HepG2 (cell line): ENCODE results near the gene KCND3. TPM values are rescaled to one million over a fixed set of nuclear protein-coding genes. Genes with fewer than 3 reads are reported as not detected.

Experiments used
- ATAC-seq: fragments of 200-7000 bp; cut with Tn5 transposase; 3 replicates; pipeline ENCODE4 v1.9.1; 2020; ENCODE audit warnings: mild to moderate bottlenecking, moderate library complexity
- BruUV-seq: library from RNA; stranded (reverse); fragments of 400-500 nt; replicated peaks from 2 replicates; lab custom pipeline; 2021; lab: Mats Ljungman, UMichigan
- CTCF ChIA-PET: fragments of 300-600 bp; formaldehyde crosslinking; extraction: SDS; loops from one replicate; lab custom pipeline; 2021; ENCODE audit warnings: low total read pairs, inconsistent platforms, low intra/inter-chr PET ratio; lab: Yijun Ruan, JAX
- POLR2A ChIA-PET: fragments of 350-600 bp; sonication (Branson Sonifier 250); formaldehyde crosslinking; loops from one replicate; lab custom pipeline; 2020; ENCODE audit warnings: antibody characterized with exemption, inconsistent platforms; lab: Yijun Ruan, JAX
- DNase-seq: peaks from one replicate; pipeline ENCODE4 v3.0.0-alpha.2; 2015; ENCODE audit warnings: low spot score
- FAIRE-seq: peaks from 3 replicates; lab custom pipeline; 2011; peaks lifted over from hg19 to GRCh38; lab: Jason Lieb, UNC
- H2AFZ ChIP-seq: one replicate; pipeline ENCODE4 v1.6.1; 2011; ENCODE audit warnings: low read length, inconsistent platforms
- H3K27ac ChIP-seq: fragments of 300-600 bp; 3 replicates; pipeline ENCODE4 v1.8.0; 2011; ENCODE audit warnings: mixed run types, mild to moderate bottlenecking, mixed read lengths, low read length, inconsistent platforms; ENCODE audit not compliant: insufficient read depth; ENCODE audit errors: extremely low read length
- H3K27me3 ChIP-seq, 2 experiments: fragments of 200-600 bp in 1 of 2; 2 replicates in 1 of 2; 3 replicates in 1 of 2; pipeline versions ENCODE4 v1.6.0 to v1.8.0; 2011; ENCODE audit warnings: low read length in 2 of 2, mild to moderate bottlenecking in 2 of 2, moderate library complexity in 2 of 2, inconsistent platforms in 1 of 2; ENCODE audit not compliant: insufficient read depth in 2 of 2, control insufficient read depth in 1 of 2
- H3K36me3 ChIP-seq, 2 experiments: fragments of 200-600 bp in 1 of 2; replicated peaks in 1 of 2; 2 replicates in 1 of 2; 3 replicates in 1 of 2; pipeline versions ENCODE4 v1.5.1 to v1.8.0; 2011; ENCODE audit warnings: low read length in 2 of 2, inconsistent platforms in 1 of 2; ENCODE audit not compliant: insufficient read depth in 2 of 2, control insufficient read depth in 1 of 2
- H3K4me1 ChIP-seq: 2 replicates; pipeline ENCODE4 v1.5.1; 2012; ENCODE audit warnings: low read length, inconsistent platforms; ENCODE audit not compliant: insufficient read depth
- H3K4me2 ChIP-seq: 2 replicates; pipeline ENCODE4 v1.6.0; 2011; ENCODE audit warnings: low read depth, low read length, inconsistent platforms
- H3K4me3 ChIP-seq, 3 experiments: fragments of 200-600 bp in 1 of 3; sonication (generic), shearing (Covaris generic) in 1 of 3; replicated peaks in 1 of 3; 2 replicates each; pipeline ENCODE4 v1.5.1; 2011 to 2016; ENCODE audit warnings: low read length in 3 of 3, inconsistent platforms in 2 of 3, low read depth in 2 of 3, mild to moderate bottlenecking in 2 of 3, control low read depth in 1 of 3, mixed read lengths in 1 of 3; ENCODE audit not compliant: insufficient read depth in 1 of 3
- H3K79me2 ChIP-seq: one replicate; pipeline ENCODE4 v1.6.1; 2011; ENCODE audit warnings: low read length, inconsistent platforms; ENCODE audit not compliant: insufficient read depth
- H3K9ac ChIP-seq: 2 replicates; pipeline ENCODE4 v1.6.0; 2011; ENCODE audit warnings: mild to moderate bottlenecking, low read depth, low read length, inconsistent platforms; ENCODE audit not compliant: insufficient read depth
- H3K9me3 ChIP-seq: 2 replicates; pipeline ENCODE4 v1.5.1; 2012; ENCODE audit warnings: mild to moderate bottlenecking, low read length
- H4K20me1 ChIP-seq: 2 replicates; pipeline ENCODE4 v1.6.0; 2011; ENCODE audit warnings: inconsistent platforms, mild to moderate bottlenecking, low read length, moderate library complexity; ENCODE audit not compliant: insufficient read depth
- AGO2 ChIP-seq: fragments of 200-400 bp; formaldehyde crosslinking; optimal IDR thresholded peaks from 2 replicates; pipeline ENCODE3; 2017; ENCODE audit warnings: mild to moderate bottlenecking, low read depth, low read length, moderate library complexity
- FOXA3 ChIP-seq: IDR thresholded peaks from 2 replicates; pipeline ENCODE4 v1.6.1; 2016; ENCODE audit warnings: missing genetic modification reagents, missing compliant biosample characterization
- FOXJ3 ChIP-seq: sonication (generic); formaldehyde crosslinking; IDR thresholded peaks from 2 replicates; pipeline ENCODE4 v1.4.0; 2020; ENCODE audit warnings: missing genetic modification reagents, mild to moderate bottlenecking, borderline replicate concordance
- HOXD1 ChIP-seq: sonication (generic); formaldehyde crosslinking; IDR thresholded peaks from 2 replicates; pipeline ENCODE4 v1.5.0; 2020; ENCODE audit warnings: missing genetic modification reagents
- IRF2 ChIP-seq: IDR thresholded peaks from 2 replicates; pipeline ENCODE4 v1.6.1; 2018; ENCODE audit warnings: missing genetic modification reagents, missing compliant biosample characterization
- KAT8 ChIP-seq: IDR thresholded peaks from 2 replicates; pipeline ENCODE4 v1.6.1; 2016; ENCODE audit warnings: missing genetic modification reagents, missing compliant biosample characterization
- NR3C1 ChIP-seq: sonication (generic); formaldehyde crosslinking; IDR thresholded peaks from 2 replicates; pipeline ENCODE4 v1.4.0; 2020; ENCODE audit warnings: missing genetic modification reagents
- ONECUT2 ChIP-seq: sonication (generic); formaldehyde crosslinking; IDR thresholded peaks from 2 replicates; pipeline ENCODE4 v1.4.0; 2020; ENCODE audit warnings: missing genetic modification reagents
- TOPORS ChIP-seq: sonication (generic); formaldehyde crosslinking; IDR thresholded peaks from 2 replicates; pipeline ENCODE4 v1.8.0; 2023; ENCODE audit warnings: mild to moderate bottlenecking, missing genetic modification reagents
- WIZ ChIP-seq: sonication (generic); formaldehyde crosslinking; IDR thresholded peaks from 2 replicates; pipeline ENCODE4 v1.5.1; 2020; ENCODE audit warnings: mild to moderate bottlenecking, missing genetic modification reagents
- ZEB1 ChIP-seq: IDR thresholded peaks from 2 replicates; pipeline ENCODE4 v1.6.1; 2012; ENCODE audit warnings: mild to moderate bottlenecking, low read depth, inconsistent platforms; ENCODE audit not compliant: insufficient replicate concordance
- ZNF3 ChIP-seq: IDR thresholded peaks from 2 replicates; pipeline ENCODE4 v1.7.0; 2017; ENCODE audit warnings: inconsistent platforms
- ZSCAN21 ChIP-seq: sonication (generic); formaldehyde crosslinking; IDR thresholded peaks from 2 replicates; pipeline ENCODE4 v1.8.0; 2022; ENCODE audit warnings: mild to moderate bottlenecking, missing genetic modification reagents, moderate library complexity, borderline replicate concordance
- WGBS: methylation state at CpG from one replicate; pipeline ENCODE4 v1.1.6; 2017; ENCODE audit warnings: low lambda C conversion rate; 5-methylcytosine and 5-hydroxymethylcytosine counted together
- in situ Hi-C: cut with HindIII; loops from 2 replicates; pipeline ENCODE4 v1.10.0; 2017; ENCODE audit warnings: low pct_unique_long_range_greater_than_20kb; ENCODE audit not compliant: extremely low pct_ligation_motif_present
- intact Hi-C: fragments of 100-400 bp; cut with micrococcal nuclease; formaldehyde crosslinking; loops from one replicate; pipeline ENCODE4 v1.10.0; 2022; ENCODE audit not compliant: unreplicated experiment
- polyA plus RNA-seq, 8 experiments: library from polyadenylated mRNA; depleted of rRNA in 3 of 8; stranded (reverse) in 7 of 8; unstranded in 1 of 8; fragments of >200 nt; fragmentation: Illumina TruSeq in 4 of 8; extraction: Trizol in 4 of 8; gene quantifications; 2 replicates each; pipeline versions ENCODE4 v1.2.1 to v1.2.3, GENCODE V29; 2011 to 2016; ENCODE audit warnings: low read depth in 4 of 8, missing spikeins in 1 of 8, mixed read lengths in 1 of 8; ENCODE audit not compliant: insufficient read depth in 1 of 8
- total RNA-seq, 5 experiments: library from RNA; depleted of rRNA; stranded (reverse); fragments of >200 nt; fragmentation: Illumina TruSeq; extraction: Trizol; gene quantifications; 2 replicates each; pipeline ENCODE4 v1.2.3, GENCODE V29; 2016; ENCODE audit warnings: low read depth in 1 of 5
- TF ChIP-seq, protein P1 (sequence below): sonication (generic); formaldehyde crosslinking; IDR thresholded peaks from 2 replicates; pipeline ENCODE4 v1.4.0; 2020; ENCODE audit warnings: low read depth, missing genetic modification reagents
- TF ChIP-seq, protein P2 (sequence below): sonication (generic); formaldehyde crosslinking; IDR thresholded peaks from 2 replicates; pipeline ENCODE4 v1.4.0; 2020; ENCODE audit warnings: missing genetic modification reagents
- TF ChIP-seq, protein P3 (sequence below): IDR thresholded peaks from 2 replicates; pipeline ENCODE4 v1.6.1; 2018; ENCODE audit warnings: missing genetic modification reagents
- TF ChIP-seq, protein P4 (sequence below): sonication (generic); formaldehyde crosslinking; IDR thresholded peaks from 2 replicates; pipeline ENCODE4 v1.5.1; 2020; ENCODE audit warnings: mild to moderate bottlenecking, moderate library complexity, missing genetic modification reagents
- TF ChIP-seq, protein P5 (sequence below): sonication (generic); formaldehyde crosslinking; IDR thresholded peaks from 2 replicates; pipeline ENCODE4 v1.5.0; 2020; ENCODE audit warnings: missing genetic modification reagents, mild to moderate bottlenecking, borderline replicate concordance

The KCND3 gene
- total and polyA plus RNA-seq, 2 of the 13 experiments (the other 11 are each of a cell fraction or from before 2014, with no cell fraction given): 0.04 TPM; not detected in 1

DNA sequence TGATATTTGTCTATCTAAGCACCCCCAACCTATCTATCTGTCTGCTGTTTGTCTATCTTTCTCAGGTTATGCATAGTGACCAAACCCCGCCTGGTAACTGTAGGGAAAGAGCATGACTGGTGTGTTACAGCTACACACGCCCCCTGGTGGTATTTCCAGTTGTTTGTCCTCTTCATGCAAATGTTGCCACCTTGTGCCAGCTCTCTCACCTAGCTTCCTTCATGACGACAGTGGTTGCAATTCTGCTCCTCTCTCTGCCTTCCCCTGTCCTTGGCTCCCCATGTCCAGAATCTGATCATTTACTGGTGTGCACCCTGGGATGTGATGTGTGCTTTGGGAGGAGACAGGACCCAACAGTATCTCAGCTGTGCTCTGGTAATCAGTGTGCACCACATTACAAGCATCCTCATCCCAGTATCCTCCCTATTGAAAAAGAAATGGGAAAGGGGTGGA, 242.2 kb downstream of the KCND3 start:
- FAIRE-seq: peak; percentile 91
- in situ Hi-C loops: no loop called here
- no peak overlapping the region for H3K27ac ChIP-seq
- H4K20me1 ChIP-seq: no peaks in the 10 kb centered on the region; the same call in 1 of the 2 replicates
- ATAC-seq: peak; percentile 89
- H3K9ac ChIP-seq: no peak overlapping the region
- H3K9me3 ChIP-seq: no peaks in the 10 kb centered on the region
- CTCF ChIA-PET: interaction anchor here (1.4 to 3.2 kb wide), 4 partner anchors 22 to 265 kb away, joined by 6 to 65 read pairs (median 13); no protein-coding TSS in a partner anchor
- DNase-seq: peak; percentile 81
- intact Hi-C loops: loop anchor here (1.0 kb wide), 3 partner anchors 22 to 266 kb away; no protein-coding TSS in a partner anchor
- no peaks in the 10 kb centered on the region for H3K27me3 ChIP-seq
- H3K36me3 ChIP-seq: no peaks in the 10 kb centered on the region
- BruUV-seq: no TSS peak
- peaks cover 38% of the 10 kb centered on the region for H3K4me1 ChIP-seq
- H3K4me3 ChIP-seq: no peak overlapping the region
- H3K79me2 ChIP-seq: no peaks in the 10 kb centered on the region
- no peak overlapping the region for H2AFZ ChIP-seq
- no peak overlapping the region for H3K4me2 ChIP-seq
- POLR2A ChIA-PET: interaction anchor here (0.8 to 1.2 kb wide), 3 partner anchors 9 to 239 kb away, joined by 6 read pairs; partner anchors contain the start of gene INKA2
- WGBS: 2% methylated on average over 3 of the region's 3 CpGs
- TF ChIP-seq, protein P1, sequence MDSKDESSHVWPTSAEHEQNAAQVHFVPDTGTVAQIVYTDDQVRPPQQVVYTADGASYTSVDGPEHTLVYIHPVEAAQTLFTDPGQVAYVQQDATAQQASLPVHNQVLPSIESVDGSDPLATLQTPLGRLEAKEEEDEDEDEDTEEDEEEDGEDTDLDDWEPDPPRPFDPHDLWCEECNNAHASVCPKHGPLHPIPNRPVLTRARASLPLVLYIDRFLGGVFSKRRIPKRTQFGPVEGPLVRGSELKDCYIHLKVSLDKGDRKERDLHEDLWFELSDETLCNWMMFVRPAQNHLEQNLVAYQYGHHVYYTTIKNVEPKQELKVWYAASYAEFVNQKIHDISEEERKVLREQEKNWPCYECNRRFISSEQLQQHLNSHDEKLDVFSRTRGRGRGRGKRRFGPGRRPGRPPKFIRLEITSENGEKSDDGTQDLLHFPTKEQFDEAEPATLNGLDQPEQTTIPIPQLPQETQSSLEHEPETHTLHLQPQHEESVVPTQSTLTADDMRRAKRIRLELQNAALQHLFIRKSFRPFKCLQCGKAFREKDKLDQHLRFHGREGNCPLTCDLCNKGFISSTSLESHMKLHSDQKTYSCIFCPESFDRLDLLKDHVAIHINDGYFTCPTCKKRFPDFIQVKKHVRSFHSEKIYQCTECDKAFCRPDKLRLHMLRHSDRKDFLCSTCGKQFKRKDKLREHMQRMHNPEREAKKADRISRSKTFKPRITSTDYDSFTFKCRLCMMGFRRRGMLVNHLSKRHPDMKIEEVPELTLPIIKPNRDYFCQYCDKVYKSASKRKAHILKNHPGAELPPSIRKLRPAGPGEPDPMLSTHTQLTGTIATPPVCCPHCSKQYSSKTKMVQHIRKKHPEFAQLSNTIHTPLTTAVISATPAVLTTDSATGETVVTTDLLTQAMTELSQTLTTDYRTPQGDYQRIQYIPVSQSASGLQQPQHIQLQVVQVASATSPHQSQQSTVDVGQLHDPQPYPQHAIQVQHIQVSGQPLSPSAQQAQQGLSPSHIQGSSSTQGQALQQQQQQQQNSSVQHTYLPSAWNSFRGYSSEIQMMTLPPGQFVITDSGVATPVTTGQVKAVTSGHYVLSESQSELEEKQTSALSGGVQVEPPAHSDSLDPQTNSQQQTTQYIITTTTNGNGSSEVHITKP (CRISPR knock-in tag): no peak
- TF ChIP-seq, protein P2, sequence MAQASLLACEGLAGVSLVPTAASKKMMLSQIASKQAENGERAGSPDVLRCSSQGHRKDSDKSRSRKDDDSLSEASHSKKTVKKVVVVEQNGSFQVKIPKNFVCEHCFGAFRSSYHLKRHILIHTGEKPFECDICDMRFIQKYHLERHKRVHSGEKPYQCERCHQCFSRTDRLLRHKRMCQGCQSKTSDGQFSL (CRISPR knock-in tag): no peak
- TF ChIP-seq FOXA3 (CRISPR knock-in tag) (peak; percentile 46; the same call in 1 of the 2 replicates), TOPORS (CRISPR knock-in tag) (no peak), ZEB1 (no peak), AGO2 (no peak), NR3C1 (CRISPR knock-in tag) (no peak), WIZ (CRISPR knock-in tag) (no peak), KAT8 (CRISPR knock-in tag) (0 out of 2 replicates have a peak, but pooled peaks have one; percentile 24), ONECUT2 (CRISPR knock-in tag) (no peak), HOXD1 (CRISPR knock-in tag) (no peak), FOXJ3 (CRISPR knock-in tag) (no peak), IRF2 (CRISPR knock-in tag) (0 out of 2 replicates have a peak, but pooled peaks have one; percentile 45), ZSCAN21 (peak; percentile 57; the same call in 1 of the 2 replicates), ZNF3 (CRISPR knock-in tag) (peak; percentile 69; the same call in 1 of the 2 replicates)
- TF ChIP-seq, protein P3, sequence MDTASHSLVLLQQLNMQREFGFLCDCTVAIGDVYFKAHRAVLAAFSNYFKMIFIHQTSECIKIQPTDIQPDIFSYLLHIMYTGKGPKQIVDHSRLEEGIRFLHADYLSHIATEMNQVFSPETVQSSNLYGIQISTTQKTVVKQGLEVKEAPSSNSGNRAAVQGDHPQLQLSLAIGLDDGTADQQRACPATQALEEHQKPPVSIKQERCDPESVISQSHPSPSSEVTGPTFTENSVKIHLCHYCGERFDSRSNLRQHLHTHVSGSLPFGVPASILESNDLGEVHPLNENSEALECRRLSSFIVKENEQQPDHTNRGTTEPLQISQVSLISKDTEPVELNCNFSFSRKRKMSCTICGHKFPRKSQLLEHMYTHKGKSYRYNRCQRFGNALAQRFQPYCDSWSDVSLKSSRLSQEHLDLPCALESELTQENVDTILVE (CRISPR knock-in tag): no peak
- TF ChIP-seq, protein P4, sequence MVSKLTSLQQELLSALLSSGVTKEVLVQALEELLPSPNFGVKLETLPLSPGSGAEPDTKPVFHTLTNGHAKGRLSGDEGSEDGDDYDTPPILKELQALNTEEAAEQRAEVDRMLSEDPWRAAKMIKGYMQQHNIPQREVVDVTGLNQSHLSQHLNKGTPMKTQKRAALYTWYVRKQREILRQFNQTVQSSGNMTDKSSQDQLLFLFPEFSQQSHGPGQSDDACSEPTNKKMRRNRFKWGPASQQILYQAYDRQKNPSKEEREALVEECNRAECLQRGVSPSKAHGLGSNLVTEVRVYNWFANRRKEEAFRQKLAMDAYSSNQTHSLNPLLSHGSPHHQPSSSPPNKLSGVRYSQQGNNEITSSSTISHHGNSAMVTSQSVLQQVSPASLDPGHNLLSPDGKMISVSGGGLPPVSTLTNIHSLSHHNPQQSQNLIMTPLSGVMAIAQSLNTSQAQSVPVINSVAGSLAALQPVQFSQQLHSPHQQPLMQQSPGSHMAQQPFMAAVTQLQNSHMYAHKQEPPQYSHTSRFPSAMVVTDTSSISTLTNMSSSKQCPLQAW (CRISPR knock-in tag): 0 out of 2 replicates have a peak, but pooled peaks have one; percentile 13
- TF ChIP-seq, protein P5, sequence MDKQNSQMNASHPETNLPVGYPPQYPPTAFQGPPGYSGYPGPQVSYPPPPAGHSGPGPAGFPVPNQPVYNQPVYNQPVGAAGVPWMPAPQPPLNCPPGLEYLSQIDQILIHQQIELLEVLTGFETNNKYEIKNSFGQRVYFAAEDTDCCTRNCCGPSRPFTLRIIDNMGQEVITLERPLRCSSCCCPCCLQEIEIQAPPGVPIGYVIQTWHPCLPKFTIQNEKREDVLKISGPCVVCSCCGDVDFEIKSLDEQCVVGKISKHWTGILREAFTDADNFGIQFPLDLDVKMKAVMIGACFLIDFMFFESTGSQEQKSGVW (CRISPR knock-in tag): no peak
